HCT116 (cell line): ENCODE measurements around the gene NT5E.

Experiments used
- CEBPB ChIP-seq: IDR thresholded peaks from 2 replicates; pipeline ENCODE4 v1.6.1; 2012; ENCODE audit warnings: low read depth
- CTCF ChIP-seq, 3 experiments: fragments of 200-600 bp in 1 of 3; sonication (generic) in 1 of 3; IDR thresholded peaks in 2 of 3; conservative IDR thresholded peaks in 1 of 3; 2 replicates each; pipeline ENCODE4 v1.5.1; 2012 to 2017; ENCODE audit warnings: low read depth in 2 of 3, low read length in 2 of 3, antibody characterized with exemption in 1 of 3, borderline replicate concordance in 1 of 3, control low read depth in 1 of 3, mild to moderate bottlenecking in 1 of 3, mixed read lengths in 1 of 3, mixed run types in 1 of 3, moderate library complexity in 1 of 3; ENCODE audit not compliant: insufficient read depth in 1 of 3
- ELF1 ChIP-seq: IDR thresholded peaks from 2 replicates; pipeline ENCODE4 v1.6.1; 2012; ENCODE audit warnings: low read depth, borderline replicate concordance
- EZH2 ChIP-seq: fragments of 200-600 bp; sonication (generic); IDR thresholded peaks from 2 replicates; pipeline ENCODE4 v1.6.1; 2017; ENCODE audit warnings: antibody characterized with exemption, mixed run types
- EZH2phosphoT487 ChIP-seq: fragments of 200-600 bp; IDR thresholded peaks from 2 replicates; pipeline ENCODE4 v1.6.1; 2018; ENCODE audit warnings: antibody characterized with exemption, borderline replicate concordance
- JUND ChIP-seq: IDR thresholded peaks from 2 replicates; pipeline ENCODE4 v1.6.1; 2012
- POLR2A ChIP-seq: IDR thresholded peaks from 2 replicates; pipeline ENCODE4 v1.7.0; 2011; ENCODE audit warnings: borderline replicate concordance; ENCODE audit not compliant: insufficient read depth, insufficient read length; ENCODE audit errors: extremely low read depth
- POLR2AphosphoS5 ChIP-seq: IDR thresholded peaks from 2 replicates; pipeline ENCODE4 v1.6.1; 2011; ENCODE audit warnings: mild to moderate bottlenecking, low read depth, low read length, moderate library complexity
- RAD21 ChIP-seq: IDR thresholded peaks from 2 replicates; pipeline ENCODE4 v1.6.1; 2012; ENCODE audit warnings: low read depth, mild to moderate bottlenecking
- REST ChIP-seq: IDR thresholded peaks from 2 replicates; pipeline ENCODE4 v1.6.1; 2012; ENCODE audit warnings: low read depth
- SP1 ChIP-seq: IDR thresholded peaks from 2 replicates; pipeline ENCODE4 v1.6.1; 2012; ENCODE audit warnings: low read depth
- YY1 ChIP-seq: IDR thresholded peaks from 2 replicates; pipeline ENCODE4 v1.6.1; 2011; ENCODE audit warnings: low read length, low read depth, moderate library complexity, mild to moderate bottlenecking; ENCODE audit not compliant: insufficient replicate concordance; ENCODE audit errors: extremely low read depth

GRCh38 chr6:85468326-85468725 is 18.4 kb downstream of the NT5E start:
- TF ChIP-seq CTCF (IDR thresholded peaks at IDR 0.05 in 2 of 3, conservative IDR thresholded peaks at IDR 0.05 in 1 of 3; ENCODE audit: borderline replicate concordance in 1 of 3, insufficient read depth in 1 of 3, low read depth in 2 of 3, low read length in 2 of 3): no peak
- TF ChIP-seq CEBPB: no peak
- no peak for TF ChIP-seq EZH2
- no peak for TF ChIP-seq SP1
- no peak for TF ChIP-seq POLR2A
- TF ChIP-seq EZH2phosphoT487: no peak
- TF ChIP-seq POLR2AphosphoS5: no peak
- no peak for TF ChIP-seq RAD21
- TF ChIP-seq YY1: no peak
- TF ChIP-seq ELF1: no peak
- TF ChIP-seq JUND: no peak
- no peak for TF ChIP-seq REST
